ENCODE data around the gene FHIP1A.

FHIP1A gene

DNA sequence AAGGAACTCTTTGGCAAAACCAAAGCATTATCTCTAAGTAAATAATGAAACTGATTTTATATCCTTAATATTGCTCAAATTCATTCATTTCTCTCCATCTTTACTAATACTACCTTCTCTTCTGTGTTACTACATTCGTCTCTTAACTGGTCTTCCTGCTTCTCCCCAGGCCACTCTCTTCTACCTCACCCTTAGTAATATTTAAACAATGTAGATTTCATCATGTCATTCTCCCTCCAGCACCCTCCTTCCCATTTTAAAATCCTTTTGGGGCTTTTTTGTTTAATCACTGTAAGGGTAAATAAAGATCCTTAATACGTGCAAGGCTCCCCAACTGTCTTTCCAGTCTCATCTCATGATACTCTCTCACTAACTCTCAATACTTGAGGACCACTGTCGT, 19.4 kb downstream of the FHIP1A start:
- TF ChIP-seq, protein P1, sequence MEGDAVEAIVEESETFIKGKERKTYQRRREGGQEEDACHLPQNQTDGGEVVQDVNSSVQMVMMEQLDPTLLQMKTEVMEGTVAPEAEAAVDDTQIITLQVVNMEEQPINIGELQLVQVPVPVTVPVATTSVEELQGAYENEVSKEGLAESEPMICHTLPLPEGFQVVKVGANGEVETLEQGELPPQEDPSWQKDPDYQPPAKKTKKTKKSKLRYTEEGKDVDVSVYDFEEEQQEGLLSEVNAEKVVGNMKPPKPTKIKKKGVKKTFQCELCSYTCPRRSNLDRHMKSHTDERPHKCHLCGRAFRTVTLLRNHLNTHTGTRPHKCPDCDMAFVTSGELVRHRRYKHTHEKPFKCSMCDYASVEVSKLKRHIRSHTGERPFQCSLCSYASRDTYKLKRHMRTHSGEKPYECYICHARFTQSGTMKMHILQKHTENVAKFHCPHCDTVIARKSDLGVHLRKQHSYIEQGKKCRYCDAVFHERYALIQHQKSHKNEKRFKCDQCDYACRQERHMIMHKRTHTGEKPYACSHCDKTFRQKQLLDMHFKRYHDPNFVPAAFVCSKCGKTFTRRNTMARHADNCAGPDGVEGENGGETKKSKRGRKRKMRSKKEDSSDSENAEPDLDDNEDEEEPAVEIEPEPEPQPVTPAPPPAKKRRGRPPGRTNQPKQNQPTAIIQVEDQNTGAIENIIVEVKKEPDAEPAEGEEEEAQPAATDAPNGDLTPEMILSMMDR (IDR thresholded peaks at IDR 0.05; ENCODE audit: control insufficient read depth, extremely low read depth, insufficient read depth): no peak
- H3K4me3 ChIP-seq (ENCODE audit: low read depth, low read length): no peak overlapping the region
- DNase-seq (ENCODE audit: low read depth): no peak

DNA sequence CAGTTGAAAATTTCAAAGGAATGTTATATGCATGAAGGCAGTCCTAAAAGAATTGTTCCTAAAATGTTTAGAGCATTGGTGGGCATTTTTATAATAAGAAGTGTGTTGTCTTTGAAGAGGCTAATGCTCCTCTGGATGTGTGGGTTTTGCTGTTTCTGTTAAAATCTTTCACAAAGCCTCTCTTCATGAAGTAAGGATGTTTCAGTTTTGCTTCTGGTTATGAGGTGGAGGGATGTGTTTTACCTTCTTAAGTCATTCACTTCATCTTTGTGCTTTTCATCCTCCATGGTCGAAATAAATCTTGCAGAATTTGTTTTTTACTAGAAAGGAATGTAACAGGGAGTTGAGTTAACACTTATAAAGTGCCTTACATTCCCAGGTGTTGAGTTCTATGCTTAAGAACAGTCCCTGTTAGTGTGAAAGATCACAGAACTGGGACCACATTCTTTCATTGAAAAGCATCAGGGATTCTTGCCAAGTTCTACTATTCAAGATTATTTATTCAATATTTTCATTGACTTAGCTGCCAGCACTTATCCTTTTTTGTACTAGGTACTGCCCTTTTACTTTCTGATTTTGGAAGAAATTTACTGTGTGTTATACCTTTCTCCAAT, 21.1 kb downstream of the FHIP1A start:
- H3K4me3 ChIP-seq (ENCODE audit: low read depth, low read length): peak overlapping the region; percentile 18; the same call in 1 of the 2 replicates
- no peak for DNase-seq (ENCODE audit: low read depth)

DNA sequence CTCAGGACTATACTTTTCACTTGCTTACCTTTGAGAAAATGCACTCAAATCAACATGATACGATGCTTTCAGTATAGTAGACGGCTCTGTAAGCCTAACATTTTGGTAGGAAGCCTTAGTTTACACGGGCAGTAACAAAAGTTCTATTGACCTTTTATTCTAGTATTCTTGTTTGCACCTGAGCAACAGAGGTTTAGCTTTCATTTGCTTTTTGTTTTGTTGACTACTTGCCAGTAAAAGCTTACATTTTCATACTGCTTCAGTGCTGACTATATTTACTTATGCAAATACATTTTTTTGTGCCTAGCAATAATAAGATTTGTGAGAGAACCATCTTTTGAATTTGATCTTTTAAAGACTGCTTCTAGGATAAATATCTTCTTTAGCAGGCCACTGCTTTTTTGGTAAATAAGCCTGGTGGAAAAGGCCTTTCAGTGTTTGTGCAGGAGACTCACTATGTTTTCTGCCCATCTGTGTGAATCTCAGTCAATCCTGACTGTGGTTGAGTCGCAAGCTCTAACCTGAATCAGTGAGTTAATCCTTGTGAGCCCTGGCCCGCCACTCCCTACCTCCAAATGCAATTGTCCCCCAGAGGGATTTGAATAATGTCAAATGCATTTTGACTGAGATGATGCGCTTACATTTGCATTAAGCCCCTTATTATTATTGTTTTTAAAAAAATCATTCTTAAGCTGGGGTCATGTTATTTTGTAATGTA, 21.9 kb downstream of the FHIP1A start:
- TF ChIP-seq, protein P1 (IDR thresholded peaks at IDR 0.05; ENCODE audit: control insufficient read depth, extremely low read depth, insufficient read depth): no peak
- DNase-seq (ENCODE audit: low read depth): peak; percentile 53
- peak overlapping the region; percentile 18 for H3K4me3 ChIP-seq (ENCODE audit: low read depth, low read length)

More for the DNA sequence above, 21.1 kb downstream of the FHIP1A start:
- TF ChIP-seq, protein P1 (IDR thresholded peaks at IDR 0.05; ENCODE audit: control insufficient read depth, extremely low read depth, insufficient read depth): no peak

DNA sequence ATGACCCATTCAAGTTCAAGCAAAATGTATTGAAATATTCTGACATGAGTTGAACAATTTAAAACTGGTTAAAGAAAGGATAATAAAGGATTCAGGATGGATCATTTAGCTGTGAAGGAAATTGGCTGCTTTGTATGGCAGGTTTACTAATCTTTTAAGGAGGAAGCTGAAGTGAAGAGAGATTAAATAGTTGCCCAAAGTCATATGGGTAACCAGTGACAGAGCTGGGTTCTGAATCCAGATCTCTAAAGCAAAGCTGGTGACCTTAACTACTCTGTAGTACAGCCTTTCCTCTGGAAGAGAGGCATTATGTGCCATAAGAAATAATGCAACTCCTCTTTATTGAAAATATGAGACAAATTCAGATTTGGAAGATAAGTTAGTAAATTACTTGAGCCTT, 22.8 kb downstream of the FHIP1A start:
- no peak for DNase-seq (ENCODE audit: low read depth)
- TF ChIP-seq, protein P1 (IDR thresholded peaks at IDR 0.05; ENCODE audit: control insufficient read depth, extremely low read depth, insufficient read depth): no peak
- H3K4me3 ChIP-seq (ENCODE audit: low read depth, low read length): no peak overlapping the region

DNA sequence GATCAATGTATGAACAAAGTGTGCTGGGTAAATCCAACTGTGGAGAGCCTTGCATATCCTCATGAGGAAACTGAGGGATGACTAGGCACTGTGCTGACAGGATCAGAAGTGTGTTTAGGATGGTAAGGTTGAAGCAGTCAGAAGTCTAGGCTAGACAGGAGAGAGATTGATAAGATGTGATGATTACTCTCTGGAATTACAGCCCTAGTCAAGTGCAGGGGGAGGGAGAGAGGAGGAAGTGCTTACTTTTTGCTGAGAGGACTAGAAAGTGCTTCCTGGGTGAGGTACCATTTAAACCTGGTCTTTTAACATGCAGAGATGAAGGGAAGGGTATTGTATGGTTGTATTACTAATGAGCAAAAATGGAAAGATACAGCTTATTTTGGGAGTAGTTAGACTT, 23.7 kb downstream of the FHIP1A start:
- TF ChIP-seq, protein P1 (IDR thresholded peaks at IDR 0.05; ENCODE audit: control insufficient read depth, extremely low read depth, insufficient read depth): no peak
- DNase-seq (ENCODE audit: low read depth): no peak
- H3K4me3 ChIP-seq (ENCODE audit: low read depth, low read length): no peak overlapping the region

DNA sequence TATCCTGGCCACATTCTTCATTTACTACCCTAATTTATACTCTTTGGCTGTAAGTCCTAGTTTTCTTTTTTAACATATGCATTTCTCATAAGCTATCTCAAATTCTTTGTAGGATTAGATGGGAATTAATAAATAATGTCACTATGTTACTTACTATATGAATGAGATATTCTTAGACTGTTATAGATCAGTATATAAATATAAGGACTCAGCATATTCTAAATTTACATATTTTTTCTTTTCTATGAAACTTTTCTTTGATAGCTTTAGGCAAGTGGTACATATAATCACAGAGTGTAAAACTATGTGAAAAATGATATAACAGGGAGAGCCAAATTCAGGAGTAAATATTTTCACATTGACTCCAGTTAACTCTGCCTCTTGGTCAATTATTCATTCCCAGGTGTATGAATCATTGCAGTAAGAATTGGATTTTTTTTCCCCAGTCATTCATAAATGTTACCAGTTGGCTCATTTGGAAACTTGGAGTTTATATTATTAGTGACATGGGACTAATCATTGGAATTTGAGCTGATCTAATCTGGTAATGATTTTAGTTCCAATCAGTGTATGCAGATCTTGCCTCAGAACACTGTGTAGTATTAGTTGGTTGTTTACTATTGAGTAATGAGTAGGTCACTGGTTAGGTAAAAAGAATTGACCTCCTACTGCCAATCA, 25.3 kb downstream of the FHIP1A start:
- no peak for DNase-seq (ENCODE audit: low read depth)
- TF ChIP-seq, protein P1 (IDR thresholded peaks at IDR 0.05; ENCODE audit: control insufficient read depth, extremely low read depth, insufficient read depth): no peak
- H3K4me3 ChIP-seq (ENCODE audit: low read depth, low read length): no peak overlapping the region
